Measurements from ENCODE around the gene OR10H4. TPM values are rescaled to one million over a fixed set of nuclear protein-coding genes. Genes with fewer than 3 reads are reported as not detected.

Gene OR10H4
- polyA plus RNA-seq, 1 donor (not counting 4 experiments of a cell fraction or from before 2014, with no cell fraction given), result not detected

GRCh38 chr19:15915109-15915508 is 33.7 kb upstream of the OR10H4 start:
- Histone ChIP-seq H3K27ac (ENCODE audit: control insufficient read depth, insufficient read depth, low read length) (no peak overlapping the region), H3K4me3 (ENCODE audit: control insufficient read depth in 2 of 3, extremely low read depth in 1 of 3, insufficient read depth in 2 of 3, low read depth in 1 of 3, low read length in 3 of 3) (no peak overlapping the region), H3K79me2 (ENCODE audit: control insufficient read depth, insufficient read depth, low read length) (no peaks in the 10 kb centered on the region), H3K4me1 (ENCODE audit: control insufficient read depth, extremely low read depth, insufficient read depth, low read length) (no peaks in the 10 kb centered on the region), H3K4me2 (ENCODE audit: control insufficient read depth, extremely low read depth, insufficient read depth, low read depth, low read length) (no peak overlapping the region), H3K9me1 (ENCODE audit: control insufficient read depth, extremely low read depth, insufficient read depth, low read length) (no peaks in the 10 kb centered on the region), H2AFZ (ENCODE audit: control insufficient read depth, low read length) (no peak overlapping the region), H3K27me3 (ENCODE audit: control insufficient read depth, extremely low read depth, insufficient read depth, low read length) (peaks cover 9% of the 10 kb centered on the region), H3K9me3 (ENCODE audit: control insufficient read depth, low read depth, low read length) (no peaks in the 10 kb centered on the region), H3K36me3 (ENCODE audit: control insufficient read depth in 2 of 2, extremely low read depth in 1 of 2, insufficient read depth in 2 of 2, low read length in 2 of 2) (peaks cover 0 to 2% of the 10 kb centered on the region in 2 experiments), H4K20me1 (ENCODE audit: control insufficient read depth, extremely low read depth, insufficient read depth, low read length) (no peaks in the 10 kb centered on the region), H3K9ac (ENCODE audit: control insufficient read depth, extremely low read depth, insufficient read depth, low read length) (no peak overlapping the region)
- FAIRE-seq (no peak), DNase-seq (ENCODE audit: low read depth, low spot score) (no peak)
- TF ChIP-seq EZH2 (IDR thresholded peaks at IDR 0.05; ENCODE audit: low read length), result no peak
- TF ChIP-seq CTCF (optimal IDR thresholded peaks at IDR 0.05 in 1 of 3, IDR thresholded peaks at IDR 0.05 in 1 of 3, conservative IDR thresholded peaks at IDR 0.05 in 1 of 3; ENCODE audit: extremely low read depth in 1 of 3, insufficient read depth in 2 of 3, low read length in 3 of 3), result no peak
- dilution Hi-C loops (cut with MboI; ENCODE audit: extremely low pct_ligation_motif_present, low sequenced_read_pairs), result no loop called here

GRCh38 chr19:15919243-15919642 is 29.6 kb upstream of the OR10H4 start:
- no peaks in the 10 kb centered on the region for H3K4me1 ChIP-seq (ENCODE audit: control insufficient read depth, extremely low read depth, insufficient read depth, low read length)
- no peak for TF ChIP-seq EZH2 (IDR thresholded peaks at IDR 0.05; ENCODE audit: low read length)
- TF ChIP-seq CTCF (optimal IDR thresholded peaks at IDR 0.05 in 1 of 3, IDR thresholded peaks at IDR 0.05 in 1 of 3, conservative IDR thresholded peaks at IDR 0.05 in 1 of 3; ENCODE audit: extremely low read depth in 1 of 3, insufficient read depth in 2 of 3, low read length in 3 of 3), result no peak
- H4K20me1 ChIP-seq (ENCODE audit: control insufficient read depth, extremely low read depth, insufficient read depth, low read length), result no peaks in the 10 kb centered on the region
- H3K4me2 ChIP-seq (ENCODE audit: control insufficient read depth, extremely low read depth, insufficient read depth, low read depth, low read length), result no peak overlapping the region
- H3K79me2 ChIP-seq (ENCODE audit: control insufficient read depth, insufficient read depth, low read length), result no peaks in the 10 kb centered on the region
- peaks cover 0 to 6% of the 10 kb centered on the region in 2 experiments for H3K36me3 ChIP-seq (ENCODE audit: control insufficient read depth in 2 of 2, extremely low read depth in 1 of 2, insufficient read depth in 2 of 2, low read length in 2 of 2)
- H3K27ac ChIP-seq (ENCODE audit: control insufficient read depth, insufficient read depth, low read length), result no peak overlapping the region
- dilution Hi-C loops (cut with MboI; ENCODE audit: extremely low pct_ligation_motif_present, low sequenced_read_pairs), result no loop called here
- no peaks in the 10 kb centered on the region for H3K9me1 ChIP-seq (ENCODE audit: control insufficient read depth, extremely low read depth, insufficient read depth, low read length)
- no peak overlapping the region for H3K9ac ChIP-seq (ENCODE audit: control insufficient read depth, extremely low read depth, insufficient read depth, low read length)
- H2AFZ ChIP-seq (ENCODE audit: control insufficient read depth, low read length), result no peak overlapping the region
- no peak overlapping the region for H3K4me3 ChIP-seq (ENCODE audit: control insufficient read depth in 2 of 3, extremely low read depth in 1 of 3, insufficient read depth in 2 of 3, low read depth in 1 of 3, low read length in 3 of 3)
- no peaks in the 10 kb centered on the region for H3K27me3 ChIP-seq (ENCODE audit: control insufficient read depth, extremely low read depth, insufficient read depth, low read length)
- H3K9me3 ChIP-seq (ENCODE audit: control insufficient read depth, low read depth, low read length), result no peaks in the 10 kb centered on the region
- no peak for FAIRE-seq
- DNase-seq (ENCODE audit: low read depth, low spot score), result no peak

Data from keratinocyte (primary cell).